Ascending aorta (tissue), 2 donors: ENCODE measurements around the gene NPR2. TPM values are rescaled to one million over a fixed set of nuclear protein-coding genes. Genes with fewer than 3 reads are reported as not detected.

Source experiments
- DNase-seq, 2 donors: peaks; one replicate each; pipeline ENCODE4 v3.0.0-alpha.2; 2019; ENCODE audit warnings: low spot score in 2 of 2
- H3K27ac ChIP-seq, 2 donors: fragments of 200-600 bp; sonication (generic); one replicate each; pipeline ENCODE4 v1.5.1; 2016 to 2017; ENCODE audit warnings: mild to moderate bottlenecking in 1 of 2
- H3K27me3 ChIP-seq: fragments of 200-600 bp; sonication (generic); one replicate; pipeline ENCODE4 v1.5.1; 2017
- H3K36me3 ChIP-seq, 2 donors: fragments of 200-600 bp; sonication (generic); one replicate each; pipeline ENCODE4 v1.5.1; 2016
- H3K4me1 ChIP-seq, 2 donors: fragments of 200-600 bp; sonication (generic); one replicate each; pipeline ENCODE4 v1.5.1; 2016 to 2017; ENCODE audit warnings: mild to moderate bottlenecking in 1 of 2
- H3K4me3 ChIP-seq, 2 donors: fragments of 200-600 bp; sonication (generic); one replicate each; pipeline ENCODE4 v1.5.1; 2016 to 2017; ENCODE audit warnings: mild to moderate bottlenecking in 1 of 2
- H3K9me3 ChIP-seq, 2 donors: fragments of 200-600 bp; sonication (generic); one replicate each; pipeline ENCODE4 v1.5.1; 2016
- CTCF ChIP-seq, 3 experiments: fragments of 200-600 bp in 2 of 3; fragments of 450-650 bp in 1 of 3; sonication (generic) in 2 of 3; IDR thresholded peaks; one replicate each; pipeline ENCODE4 v1.5.1; 2016 to 2019; ENCODE audit warnings: antibody characterized with exemption in 3 of 3, mild to moderate bottlenecking in 1 of 3, moderate library complexity in 1 of 3
- intact Hi-C: fragments of 100-400 bp; cut with DNase I; formaldehyde crosslinking; loops from one replicate; pipeline ENCODE4 v1.15.1; 2023
- total RNA-seq: library from RNA; depleted of rRNA; stranded (reverse); fragments of >200 nt; gene quantifications from one replicate; pipeline ENCODE4 v1.1.0, GENCODE V29; 2016

Gene NPR2
- total RNA-seq, 1 donor from 2014 or later: 7.3 TPM

GRCh38 chr9:35852876-35853865 lies 61.8 kb downstream of the NPR2 start:
- peaks cover 10 to 18% of the 10 kb centered on the region in 2 donors for H3K36me3 ChIP-seq
- no peaks in the 10 kb centered on the region for H3K4me1 ChIP-seq
- no peak overlapping the region for H3K27ac ChIP-seq
- intact Hi-C loops: no loop called here
- no peak for TF ChIP-seq CTCF (IDR thresholded peaks at IDR 0.05)
- no peak overlapping the region for H3K4me3 ChIP-seq
- peak in 1 of 2 donors; percentile 60 for DNase-seq
- no peaks in the 10 kb centered on the region for H3K27me3 ChIP-seq
- H3K9me3 ChIP-seq: no peaks in the 10 kb centered on the region

DNA sequence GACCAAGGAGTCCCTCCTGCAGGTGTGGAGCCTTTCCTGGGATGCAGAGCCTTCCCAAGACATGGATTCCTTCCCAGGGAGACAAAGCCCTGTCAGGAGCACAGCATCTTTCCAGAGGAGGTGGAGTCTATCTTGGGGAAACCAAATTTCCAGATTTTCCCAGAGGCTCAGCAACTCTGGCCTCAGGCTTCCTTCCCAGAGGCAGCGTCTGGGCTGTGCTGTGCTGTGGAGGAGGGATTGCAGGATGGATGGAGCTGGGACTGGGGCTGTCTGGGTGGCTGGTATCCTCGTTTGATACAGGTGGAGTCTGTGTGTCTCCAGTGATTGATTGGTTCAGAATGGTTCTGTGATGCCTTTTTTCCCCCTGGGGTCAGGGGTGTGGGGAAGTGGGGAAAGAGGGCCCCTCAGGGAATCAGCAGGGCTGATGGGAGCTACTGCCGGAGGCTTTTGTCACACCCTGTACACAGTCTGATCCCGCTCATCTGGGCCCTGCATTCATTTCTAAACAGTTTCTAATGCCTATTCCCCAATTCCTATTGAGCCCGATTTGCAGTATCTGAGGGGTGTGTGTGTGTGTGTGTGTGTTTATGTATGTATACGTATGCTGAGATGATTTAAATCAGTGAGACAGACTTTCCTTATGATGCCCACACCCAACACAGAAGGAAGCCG lies 62.8 kb downstream of the NPR2 start:
- no peak for TF ChIP-seq CTCF (IDR thresholded peaks at IDR 0.05)
- no peak overlapping the region for H3K27ac ChIP-seq
- H3K9me3 ChIP-seq: no peaks in the 10 kb centered on the region
- no peak overlapping the region for H3K4me3 ChIP-seq
- intact Hi-C loops: no loop called here
- peak in 1 of 2 donors; percentile 33 for DNase-seq
- H3K27me3 ChIP-seq: no peaks in the 10 kb centered on the region
- H3K36me3 ChIP-seq: peaks cover 10 to 18% of the 10 kb centered on the region in 2 donors
- no peaks in the 10 kb centered on the region for H3K4me1 ChIP-seq

- Histone ChIP-seq H3K27ac (no peak overlapping the region), H3K27me3 (no peaks in the 10 kb centered on the region), H3K36me3 (peaks cover 10 to 12% of the 10 kb centered on the region in 2 donors), H3K4me3 (no peak overlapping the region), H3K9me3 (no peaks in the 10 kb centered on the region), H3K4me1 (no peaks in the 10 kb centered on the region)
- no peak for DNase-seq
- no peak for TF ChIP-seq CTCF (IDR thresholded peaks at IDR 0.05)
- intact Hi-C loops: no loop called here
Observed at GRCh38 chr9:35856206-35856605, 64.8 kb downstream of the NPR2 start.

DNA sequence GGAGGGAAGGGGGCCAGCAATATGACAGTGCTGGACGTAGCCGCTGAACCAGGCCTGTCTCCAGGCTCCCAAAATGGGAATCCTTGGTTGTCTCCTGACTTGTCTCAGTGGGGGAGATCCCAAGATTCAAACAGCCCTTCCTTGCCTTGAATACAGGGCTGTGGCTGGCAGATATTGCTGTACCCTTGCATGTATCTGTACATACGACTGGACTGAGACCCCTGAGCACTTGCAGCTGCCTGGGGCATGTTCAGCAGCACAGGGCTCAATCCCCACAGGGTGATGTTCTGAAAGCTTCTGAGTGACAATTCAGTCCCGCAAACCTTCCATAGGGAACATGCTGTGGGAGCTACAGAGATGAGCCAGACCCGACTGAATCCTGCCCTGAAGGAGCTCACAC lies 65.5 kb downstream of the NPR2 start:
- intact Hi-C loops: no loop called here

DNA sequence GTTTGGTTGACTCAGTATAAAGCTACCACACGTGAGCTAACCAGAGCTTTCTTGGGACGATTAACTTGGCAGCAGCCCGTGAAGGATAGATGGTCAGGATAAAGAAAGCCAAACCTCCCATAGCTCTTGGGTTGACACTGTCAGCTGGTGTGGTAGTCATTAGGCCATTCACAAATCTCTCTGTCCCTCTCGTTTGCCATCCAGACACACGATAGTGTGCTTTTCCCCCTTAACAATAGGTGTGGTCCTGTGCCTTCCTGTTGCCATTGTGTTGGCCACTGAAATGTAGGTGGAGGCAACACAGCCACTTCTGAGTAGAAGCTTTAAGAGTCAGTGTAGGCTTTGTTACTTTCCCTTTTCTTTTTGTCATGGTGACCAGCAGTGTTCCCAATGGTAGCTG lies 67.1 kb downstream of the NPR2 start:
- Histone ChIP-seq H3K4me1 (no peaks in the 10 kb centered on the region), H3K27ac (no peak overlapping the region), H3K4me3 (no peak overlapping the region), H3K9me3 (no peaks in the 10 kb centered on the region), H3K27me3 (no peaks in the 10 kb centered on the region), H3K36me3 (peaks cover 4 to 7% of the 10 kb centered on the region in 2 donors)
- no peak for DNase-seq
- intact Hi-C loops: no loop called here
- no peak for TF ChIP-seq CTCF (IDR thresholded peaks at IDR 0.05)

More for the DNA sequence above, 65.5 kb downstream of the NPR2 start:
- Histone ChIP-seq H3K9me3 (no peaks in the 10 kb centered on the region), H3K36me3 (peaks cover 10 to 12% of the 10 kb centered on the region in 2 donors), H3K27me3 (no peaks in the 10 kb centered on the region), H3K4me3 (no peak overlapping the region), H3K27ac (no peak overlapping the region), H3K4me1 (no peaks in the 10 kb centered on the region)
- TF ChIP-seq CTCF (IDR thresholded peaks at IDR 0.05): no peak
- peak in 1 of 2 donors; percentile 47 for DNase-seq

Other genes with a start within 250 kb of the NPR2 start
- gene TESK1, start 186.3 kb upstream of the NPR2 start, total RNA-seq: 70.2 TPM
- gene CD72, start 173.2 kb upstream of the NPR2 start, total RNA-seq: not detected
- gene SIT1, start 140.7 kb upstream of the NPR2 start, total RNA-seq: not detected
- gene RMRP, start 133.6 kb upstream of the NPR2 start, total RNA-seq: 17,070 TPM
- 67.6 TPM for gene CCDC107, start 133.3 kb upstream of the NPR2 start, total RNA-seq
- gene ARHGEF39, start 126.4 kb upstream of the NPR2 start, total RNA-seq: 1.1 TPM
- 3.9 TPM for gene CA9, start 117.7 kb upstream of the NPR2 start, total RNA-seq
- 1,923 TPM for gene TPM2, start 101.7 kb upstream of the NPR2 start, total RNA-seq
- gene TLN1, start 59.4 kb upstream of the NPR2 start, total RNA-seq: 735 TPM
- gene CREB3, start 58.9 kb upstream of the NPR2 start, total RNA-seq: 48.3 TPM
- 40.7 TPM for gene GBA2, start 42.4 kb upstream of the NPR2 start, total RNA-seq
- 24.8 TPM for gene RGP1, start 42.3 kb upstream of the NPR2 start, total RNA-seq
- gene MSMP, start 37.3 kb upstream of the NPR2 start, total RNA-seq: not detected
- not detected for gene SPAG8, start 20.7 kb downstream of the NPR2 start, total RNA-seq
- 21.6 TPM for gene HINT2, start 23.5 kb downstream of the NPR2 start, total RNA-seq
- gene FAM221B, start 37.1 kb downstream of the NPR2 start, total RNA-seq: not detected
- 37.3 TPM for gene TMEM8B, start 37.6 kb downstream of the NPR2 start, total RNA-seq
- not detected for gene OR13J1, start 78.8 kb downstream of the NPR2 start, total RNA-seq
- 32.7 TPM for gene HRCT1, start 114.6 kb downstream of the NPR2 start, total RNA-seq
- 4.0 TPM for gene SPAAR, start 117.9 kb downstream of the NPR2 start, total RNA-seq
- not detected for gene OR2S2, start 166.6 kb downstream of the NPR2 start, total RNA-seq
- 5.7 TPM for gene RECK, start 245.3 kb downstream of the NPR2 start, total RNA-seq